ENCODE measurements around the gene TRRAP. TPM values are rescaled to one million over a fixed set of nuclear protein-coding genes. Genes with fewer than 3 reads are reported as not detected.
A peak's percentile ranks its signal among the peaks of the same experiment; 100 is the strongest.

The TRRAP gene
- total and polyA plus RNA-seq, 7 experiments from 2014 or later = 3.2 to 72.3 (median 63.6) TPM

DNA sequence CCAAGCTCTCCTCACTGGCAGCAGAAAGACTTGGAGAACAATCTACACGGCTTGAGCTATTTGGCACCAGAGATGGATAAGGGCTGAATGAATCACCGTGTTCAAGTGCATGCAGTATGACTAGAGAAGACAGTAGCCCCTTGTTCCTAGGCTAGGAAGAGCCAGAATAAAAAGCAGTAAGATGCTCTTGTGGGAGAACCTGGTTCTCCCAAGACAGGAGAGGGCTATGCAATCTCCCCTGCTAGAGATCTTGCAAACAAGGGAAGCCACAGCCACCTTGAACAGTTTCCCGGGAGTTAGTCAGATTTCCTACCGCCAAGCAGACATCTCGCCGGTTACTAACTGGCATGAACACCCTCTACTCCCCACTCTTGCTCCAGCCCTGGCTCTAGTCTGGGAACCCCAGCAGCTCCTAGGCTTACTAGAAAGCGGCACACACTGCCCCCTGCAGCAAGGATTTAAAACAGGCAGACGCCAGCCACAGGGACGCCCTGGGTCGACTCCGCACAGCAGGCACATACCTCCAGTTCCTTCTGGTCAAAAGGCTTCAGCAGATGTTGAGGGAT, 158.3 kb downstream of the TRRAP start:
- H3K36me3 Mint-ChIP-seq = peaks cover 17 to 45% (median 32%) of the 10 kb centered on the region in 5 donors
- Histone ChIP-seq H3K9me3 (ENCODE audit: control insufficient read depth in 2 of 3, low read length in 3 of 3) (no peaks in the 10 kb centered on the region), H3K36me3 (ENCODE audit: control insufficient read depth in 2 of 3, insufficient read depth in 3 of 3, low read length in 3 of 3) (peaks cover 0 to 96% (median 6%) of the 10 kb centered on the region in 3 experiments), H3K27ac (ENCODE audit: low read depth, low read length) (no peak overlapping the region), H3K4me1 (ENCODE audit: control insufficient read depth in 2 of 2, insufficient read depth in 2 of 2, low read length in 2 of 2) (no peaks in the 10 kb centered on the region), H3K27me3 (ENCODE audit: control insufficient read depth in 2 of 2, insufficient read depth in 2 of 2, low read length in 2 of 2) (no peaks in the 10 kb centered on the region), H3K4me3 (ENCODE audit: low read length) (no peak overlapping the region)
- H3K27me3 Mint-ChIP-seq = no peaks in the 10 kb centered on the region
- peak overlapping the region in 3 of 9 donors; percentile 16 to 67 (median 62) for H3K27ac Mint-ChIP-seq
- peaks cover 0 to 7% (median 0%) of the 10 kb centered on the region in 7 donors for H3K4me1 Mint-ChIP-seq
- intact Hi-C loops (cut with micrococcal nuclease) = no loop called here
- ATAC-seq = no peak
- ChIA-PET POLR2A (no interaction called here), CTCF (interaction anchor here (0.6 kb wide), 2 partner anchors 277 to 280 kb away, joined by 3 to 4 read pairs; no protein-coding TSS in a partner anchor)
- H3K4me3 Mint-ChIP-seq = no peak overlapping the region
- DNase-seq = no peak
- no peaks in the 10 kb centered on the region for H3K9me3 Mint-ChIP-seq

- Mint-ChIP-seq H3K27me3 (no peaks in the 10 kb centered on the region), H3K27ac (no peak overlapping the region), H3K9me3 (no peaks in the 10 kb centered on the region), H3K4me1 (peaks cover 0 to 7% (median 0%) of the 10 kb centered on the region in 7 donors), H3K36me3 (peaks cover 19 to 45% (median 27%) of the 10 kb centered on the region in 5 donors), H3K4me3 (no peak overlapping the region)
- DNase-seq (no peak), ATAC-seq (no peak)
- Histone ChIP-seq H3K27me3 (ENCODE audit: control insufficient read depth in 2 of 2, insufficient read depth in 2 of 2, low read length in 2 of 2) (no peaks in the 10 kb centered on the region), H3K36me3 (ENCODE audit: control insufficient read depth in 2 of 3, insufficient read depth in 3 of 3, low read length in 3 of 3) (peaks cover 0 to 94% (median 6%) of the 10 kb centered on the region in 3 experiments), H3K4me3 (ENCODE audit: low read length) (no peak overlapping the region), H3K4me1 (ENCODE audit: control insufficient read depth in 2 of 2, insufficient read depth in 2 of 2, low read length in 2 of 2) (no peaks in the 10 kb centered on the region), H3K27ac (ENCODE audit: low read depth, low read length) (no peak overlapping the region), H3K9me3 (ENCODE audit: control insufficient read depth in 2 of 3, low read length in 3 of 3) (no peaks in the 10 kb centered on the region)
- POLR2A ChIA-PET = no interaction called here
- intact Hi-C loops (cut with micrococcal nuclease) = no loop called here
- CTCF ChIA-PET = interaction anchor here (0.5 to 0.6 kb wide), 2 partner anchors 60 to 309 kb away, joined by 4 to 5 read pairs; no protein-coding TSS in a partner anchor
Observed at GRCh38 chr7:99037327-99037940, 159.1 kb downstream of the TRRAP start.

DNA sequence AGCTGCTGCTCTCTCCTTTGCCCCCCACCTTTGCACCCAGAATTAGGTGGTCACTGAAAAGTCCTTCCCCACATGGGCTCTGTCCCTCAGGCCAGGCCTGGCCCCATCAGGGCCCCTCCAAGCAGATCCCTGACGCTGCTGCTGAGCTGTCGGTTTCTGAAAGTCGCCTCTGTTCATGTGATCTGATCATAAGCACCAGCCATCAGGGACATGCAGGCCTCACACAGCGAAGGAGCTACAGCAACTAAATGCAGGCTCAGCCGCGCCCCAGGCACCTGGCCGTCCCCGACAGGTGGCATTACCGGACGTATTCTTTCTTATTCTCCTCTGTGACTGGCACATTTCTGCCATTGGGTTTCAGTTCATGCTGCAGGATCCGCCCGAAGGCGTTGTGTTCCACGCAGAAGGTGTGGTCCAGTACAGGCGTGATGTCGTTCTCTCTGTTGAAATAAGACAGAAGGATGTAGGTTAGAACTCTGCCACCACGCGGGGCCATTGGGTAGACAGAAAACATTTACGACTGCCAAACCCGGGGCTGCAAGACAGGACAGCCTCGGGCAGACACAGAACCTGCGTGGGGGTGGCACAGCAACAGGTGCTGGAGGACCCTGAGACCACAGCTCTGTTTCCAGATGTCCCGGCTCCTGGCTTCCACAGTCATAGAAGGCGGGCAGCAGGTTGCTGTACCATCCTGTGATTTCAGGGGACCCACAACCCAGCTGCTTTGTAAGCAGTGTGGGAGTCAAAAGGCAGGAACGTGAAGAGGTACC, 159.9 kb downstream of the TRRAP start:
- no peak overlapping the region for H3K4me3 Mint-ChIP-seq
- H3K4me1 Mint-ChIP-seq = peaks cover 0 to 7% (median 0%) of the 10 kb centered on the region in 7 donors
- H3K27me3 Mint-ChIP-seq = no peaks in the 10 kb centered on the region
- Histone ChIP-seq H3K4me3 (ENCODE audit: low read length) (no peak overlapping the region), H3K27ac (ENCODE audit: low read depth, low read length) (no peak overlapping the region), H3K9me3 (ENCODE audit: control insufficient read depth in 2 of 3, low read length in 3 of 3) (no peaks in the 10 kb centered on the region), H3K27me3 (ENCODE audit: control insufficient read depth in 2 of 2, insufficient read depth in 2 of 2, low read length in 2 of 2) (no peaks in the 10 kb centered on the region), H3K4me1 (ENCODE audit: control insufficient read depth in 2 of 2, insufficient read depth in 2 of 2, low read length in 2 of 2) (no peaks in the 10 kb centered on the region), H3K36me3 (ENCODE audit: control insufficient read depth in 2 of 3, insufficient read depth in 3 of 3, low read length in 3 of 3) (peaks cover 2 to 94% (median 6%) of the 10 kb centered on the region in 3 experiments)
- peaks cover 19 to 53% (median 27%) of the 10 kb centered on the region in 5 donors for H3K36me3 Mint-ChIP-seq
- ATAC-seq (no peak), DNase-seq (no peak)
- H3K27ac Mint-ChIP-seq = peak overlapping the region in 1 of 9 donors; percentile 54
- POLR2A ChIA-PET = no interaction called here
- CTCF ChIA-PET = interaction anchor here (0.6 to 1.1 kb wide), 3 partner anchors 59 to 273 kb away, joined by 3 to 8 read pairs (median 5); no protein-coding TSS in a partner anchor
- intact Hi-C loops (cut with micrococcal nuclease) = no loop called here
- H3K9me3 Mint-ChIP-seq = no peaks in the 10 kb centered on the region

GRCh38 chr7:99039384-99039891, 161.1 kb downstream of the TRRAP start:
- intact Hi-C loops (cut with micrococcal nuclease) = no loop called here
- Mint-ChIP-seq H3K4me3 (no peak overlapping the region), H3K9me3 (no peaks in the 10 kb centered on the region), H3K36me3 (peaks cover 19 to 60% (median 32%) of the 10 kb centered on the region in 5 donors), H3K27me3 (no peaks in the 10 kb centered on the region), H3K27ac (no peak overlapping the region), H3K4me1 (peaks cover 0 to 7% (median 0%) of the 10 kb centered on the region in 7 donors)
- Histone ChIP-seq H3K36me3 (ENCODE audit: control insufficient read depth in 2 of 3, insufficient read depth in 3 of 3, low read length in 3 of 3) (peaks cover 6 to 89% (median 7%) of the 10 kb centered on the region in 3 experiments), H3K4me1 (ENCODE audit: control insufficient read depth in 2 of 2, insufficient read depth in 2 of 2, low read length in 2 of 2) (no peaks in the 10 kb centered on the region), H3K9me3 (ENCODE audit: control insufficient read depth in 2 of 3, low read length in 3 of 3) (no peaks in the 10 kb centered on the region), H3K27me3 (ENCODE audit: control insufficient read depth in 2 of 2, insufficient read depth in 2 of 2, low read length in 2 of 2) (no peaks in the 10 kb centered on the region), H3K4me3 (ENCODE audit: low read length) (no peak overlapping the region), H3K27ac (ENCODE audit: low read depth, low read length) (no peak overlapping the region)
- ATAC-seq (no peak), DNase-seq (no peak)
- POLR2A ChIA-PET = interaction anchor here (0.6 kb wide), 1 partner anchor 11 kb away, joined by 3 read pairs; no protein-coding TSS in a partner anchor
- CTCF ChIA-PET = interaction anchor here (1.1 to 1.2 kb wide), 2 partner anchors 24 to 271 kb away, joined by 3 to 8 read pairs; no protein-coding TSS in a partner anchor

DNA sequence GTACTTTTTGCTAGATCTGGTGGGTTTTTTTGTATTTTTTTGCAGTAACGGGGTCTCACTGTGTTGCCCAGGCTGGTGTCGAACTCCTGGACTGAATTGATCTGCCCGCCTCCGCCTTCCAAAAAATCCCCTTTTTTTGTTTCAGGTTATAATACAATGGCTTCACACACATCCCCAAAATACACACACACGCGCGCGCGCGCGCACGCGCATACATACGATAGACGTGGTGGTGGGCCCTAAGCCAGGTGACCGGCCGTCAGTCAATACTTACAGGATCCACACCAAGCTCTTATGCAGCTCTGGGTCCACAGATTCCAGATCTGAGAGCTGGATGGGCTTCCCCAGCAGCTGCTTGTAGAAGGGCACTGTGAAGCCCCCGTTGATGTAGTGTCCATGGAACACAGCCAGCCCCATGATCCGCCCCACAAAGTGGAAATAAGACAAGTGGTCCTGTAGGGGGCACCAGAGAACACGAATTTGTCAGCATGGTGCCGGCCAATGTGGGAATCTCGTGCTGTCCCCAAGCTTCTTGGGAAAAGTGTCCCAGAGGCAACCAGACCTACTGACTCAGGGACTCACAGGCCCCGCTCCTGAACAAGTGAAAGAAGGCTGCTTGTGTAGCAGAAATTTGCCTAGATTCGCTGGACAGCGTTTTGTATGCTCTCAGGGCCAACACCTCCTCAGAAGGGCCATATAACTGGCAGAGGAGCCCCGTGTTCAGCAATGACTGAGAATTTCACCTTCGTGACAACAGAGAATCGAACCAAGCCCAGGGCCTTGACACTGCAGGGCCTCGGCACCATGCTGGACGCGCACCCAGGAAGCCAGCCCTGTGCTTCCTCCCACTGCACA, 162.0 kb downstream of the TRRAP start:
- intact Hi-C loops (cut with micrococcal nuclease) = loop anchor here (1.0 to 10.0 kb wide), 3 partner anchors 102 to 273 kb away; partner anchors contain the start of gene SMURF1 (in 2 of the 2)
- H3K4me1 Mint-ChIP-seq = peaks cover 0 to 7% (median 0%) of the 10 kb centered on the region in 7 donors
- Histone ChIP-seq H3K27ac (ENCODE audit: low read depth, low read length) (no peak overlapping the region), H3K36me3 (ENCODE audit: control insufficient read depth in 2 of 3, insufficient read depth in 3 of 3, low read length in 3 of 3) (peaks cover 6 to 86% (median 7%) of the 10 kb centered on the region in 3 experiments), H3K9me3 (ENCODE audit: control insufficient read depth in 2 of 3, low read length in 3 of 3) (no peaks in the 10 kb centered on the region), H3K4me3 (ENCODE audit: low read length) (no peak overlapping the region), H3K4me1 (ENCODE audit: control insufficient read depth in 2 of 2, insufficient read depth in 2 of 2, low read length in 2 of 2) (no peaks in the 10 kb centered on the region), H3K27me3 (ENCODE audit: control insufficient read depth in 2 of 2, insufficient read depth in 2 of 2, low read length in 2 of 2) (no peaks in the 10 kb centered on the region)
- peak overlapping the region in 4 of 9 donors; percentile 19 to 70 (median 64) for H3K27ac Mint-ChIP-seq
- peaks cover 19 to 58% (median 36%) of the 10 kb centered on the region in 5 donors for H3K36me3 Mint-ChIP-seq
- H3K4me3 Mint-ChIP-seq = no peak overlapping the region
- ChIA-PET POLR2A (no interaction called here), CTCF (interaction anchor here (0.6 to 2.3 kb wide), 7 partner anchors 10 to 271 kb away, joined by 3 to 10 read pairs (median 3); no protein-coding TSS in a partner anchor)
- ATAC-seq = peak; percentile 82
- H3K9me3 Mint-ChIP-seq = no peaks in the 10 kb centered on the region
- peak; percentile 33 to 69 (median 59) for DNase-seq
- no peaks in the 10 kb centered on the region for H3K27me3 Mint-ChIP-seq

All from naive thymus-derived CD4-positive, alpha-beta T cell (primary cell).